DOHH2 (cell line): ENCODE measurements around the gene PHF21B.

Experiments
- H3F3A ChIP-seq: fragments of 200-600 bp; sonication (generic), shearing (Covaris generic); 2 replicates; pipeline ENCODE4 v1.6.0; 2016; ENCODE audit warnings: antibody characterized with exemption, mild to moderate bottlenecking; ENCODE audit not compliant: control insufficient read depth, insufficient read depth
- H3K27ac ChIP-seq: fragments of 200-600 bp; sonication (generic); 2 replicates; pipeline ENCODE4 v1.5.1; 2014; ENCODE audit warnings: low read depth, mild to moderate bottlenecking, low read length, moderate library complexity
- H3K27me3 ChIP-seq: fragments of 200-600 bp; sonication (generic); 2 replicates; pipeline ENCODE4 v1.6.1; 2014; ENCODE audit warnings: mild to moderate bottlenecking, low read length, mixed read lengths; ENCODE audit not compliant: control insufficient read depth
- H3K36me3 ChIP-seq: fragments of 200-600 bp; sonication (generic); 2 replicates; pipeline ENCODE4 v1.6.1; 2014; ENCODE audit warnings: mild to moderate bottlenecking, low read length, moderate library complexity, mixed read lengths; ENCODE audit not compliant: control insufficient read depth
- H3K4me1 ChIP-seq: fragments of 200-600 bp; sonication (generic); 2 replicates; pipeline ENCODE4 v1.6.1; 2014; ENCODE audit warnings: mild to moderate bottlenecking, low read length, mixed read lengths; ENCODE audit not compliant: control insufficient read depth
- H3K4me2 ChIP-seq: fragments of 200-600 bp; sonication (generic); 2 replicates; pipeline ENCODE4 v1.6.0; 2014; ENCODE audit warnings: mild to moderate bottlenecking, low read length, moderate library complexity
- H3K4me3 ChIP-seq: fragments of 200-600 bp; sonication (generic); 2 replicates; pipeline ENCODE4 v1.5.1; 2014; ENCODE audit warnings: mild to moderate bottlenecking, low read length, mixed read lengths
- H3K79me2 ChIP-seq: fragments of 200-600 bp; sonication (generic); 2 replicates; pipeline ENCODE4 v1.6.1; 2014; ENCODE audit warnings: mild to moderate bottlenecking, low read length, mixed read lengths; ENCODE audit not compliant: control insufficient read depth
- H3K9me2 ChIP-seq: fragments of 200-600 bp; sonication (generic); replicated peaks from 2 replicates; pipeline ENCODE4 v1.6.1; 2014; ENCODE audit warnings: mild to moderate bottlenecking, low read length, mixed read lengths; ENCODE audit not compliant: control insufficient read depth
- H3K9me3 ChIP-seq: fragments of 200-600 bp; sonication (generic); 2 replicates; pipeline ENCODE4 v1.6.1; 2014; ENCODE audit warnings: antibody characterized with exemption, low read length, mixed read lengths; ENCODE audit not compliant: control insufficient read depth, insufficient read depth
- H4K20me1 ChIP-seq: fragments of 200-600 bp; sonication (generic); 2 replicates; pipeline ENCODE4 v1.6.0; 2014; ENCODE audit warnings: low read depth, mild to moderate bottlenecking, antibody characterized with exemption, low read length, moderate library complexity; ENCODE audit not compliant: control insufficient read depth, insufficient read depth
- CTCF ChIP-seq: fragments of 200-600 bp; sonication (generic); IDR thresholded peaks from one replicate; pipeline ENCODE4 v1.5.1; 2014; ENCODE audit warnings: antibody characterized with exemption, mild to moderate bottlenecking, low read depth, low read length; ENCODE audit not compliant: poor library complexity, severe bottlenecking
- EZH2phosphoT487 ChIP-seq: fragments of 200-600 bp; sonication (generic); IDR thresholded peaks from 2 replicates; pipeline ENCODE4 v1.6.1; 2017; ENCODE audit warnings: borderline replicate concordance, mild to moderate bottlenecking, antibody characterized with exemption, low read length, moderate library complexity, mixed read lengths

Gene PHF21B

GRCh38 chr22:44931077-44931540 is 78.7 kb downstream of the PHF21B start:
- Histone ChIP-seq H3K79me2 (no peaks in the 10 kb centered on the region), H3K27me3 (no peaks in the 10 kb centered on the region), H3K27ac (no peak overlapping the region), H3K9me3 (no peaks in the 10 kb centered on the region), H3F3A (no peaks in the 10 kb centered on the region), H3K36me3 (no peaks in the 10 kb centered on the region), H3K4me3 (no peak overlapping the region), H4K20me1 (no peaks in the 10 kb centered on the region), H3K9me2 (no peaks in the 10 kb centered on the region), H3K4me2 (no peak overlapping the region), H3K4me1 (no peaks in the 10 kb centered on the region)
- TF ChIP-seq EZH2phosphoT487 (no peak), CTCF (no peak)

GRCh38 chr22:44930711-44931035 is 79.1 kb downstream of the PHF21B start:
- H3K79me2 ChIP-seq, result no peaks in the 10 kb centered on the region
- H3K9me2 ChIP-seq, result no peaks in the 10 kb centered on the region
- no peaks in the 10 kb centered on the region for H3K27me3 ChIP-seq
- no peaks in the 10 kb centered on the region for H3K36me3 ChIP-seq
- H3K4me1 ChIP-seq, result no peaks in the 10 kb centered on the region
- no peaks in the 10 kb centered on the region for H4K20me1 ChIP-seq
- TF ChIP-seq EZH2phosphoT487 (no peak), CTCF (no peak)
- no peak overlapping the region for H3K4me3 ChIP-seq
- H3F3A ChIP-seq, result no peaks in the 10 kb centered on the region
- H3K4me2 ChIP-seq, result no peak overlapping the region
- no peak overlapping the region for H3K27ac ChIP-seq
- no peaks in the 10 kb centered on the region for H3K9me3 ChIP-seq

- no peak overlapping the region for H3K4me2 ChIP-seq
- no peaks in the 10 kb centered on the region for H3K9me2 ChIP-seq
- H3K9me3 ChIP-seq, result no peaks in the 10 kb centered on the region
- no peaks in the 10 kb centered on the region for H3K27me3 ChIP-seq
- no peaks in the 10 kb centered on the region for H3K36me3 ChIP-seq
- no peak overlapping the region for H3K4me3 ChIP-seq
- no peaks in the 10 kb centered on the region for H3K4me1 ChIP-seq
- H3F3A ChIP-seq, result no peaks in the 10 kb centered on the region
- no peak for TF ChIP-seq EZH2phosphoT487
- TF ChIP-seq CTCF, result no peak
- no peaks in the 10 kb centered on the region for H4K20me1 ChIP-seq
- H3K27ac ChIP-seq, result no peak overlapping the region
- H3K79me2 ChIP-seq, result no peaks in the 10 kb centered on the region
These were observed 79.6 kb downstream of the PHF21B start for GRCh38 chr22:44930016-44930710.
